Colonic mucosa (tissue), 4 donors: Measurements from ENCODE around the gene MINAR2. TPM values are rescaled to one million over a fixed set of nuclear protein-coding genes. Genes with fewer than 3 reads are reported as not detected.

Experiments used
- DNase-seq: peaks from one replicate; pipeline ENCODE4 v3.0.0-alpha.2; 2020
- H3K27ac ChIP-seq: fragments of 200-600 bp; one replicate; pipeline ENCODE4 v1.8.0; 2021
- H3K27me3 ChIP-seq: fragments of 200-600 bp; one replicate; pipeline ENCODE4 v1.8.0; 2021
- H3K36me3 ChIP-seq: fragments of 200-600 bp; one replicate; pipeline ENCODE4 v1.8.0; 2021
- H3K4me1 ChIP-seq: fragments of 200-600 bp; one replicate; pipeline ENCODE4 v1.8.0; 2021; ENCODE audit warnings: mild to moderate bottlenecking
- H3K4me3 ChIP-seq: fragments of 200-600 bp; one replicate; pipeline ENCODE4 v1.8.0; 2021
- H3K9ac ChIP-seq, 2 donors: one replicate each; pipeline ENCODE4 v1.7.0; 2013; ENCODE audit warnings: control low read depth in 2 of 2, low read depth in 2 of 2, low read length in 2 of 2
- H3K9me3 ChIP-seq: fragments of 200-600 bp; one replicate; pipeline ENCODE4 v1.8.0; 2021
- intact Hi-C: fragments of 100-400 bp; cut with DNase I; formaldehyde crosslinking; loops from one replicate; pipeline ENCODE4 v1.14.1; 2022
- total RNA-seq, 2 donors: library from RNA; stranded (reverse); fragmentation: NEBNext Ultra II Directional in 1 of 2; extraction: Animal tissue kit (Norgen Biotek cat#: 25700) in 1 of 2; gene quantifications; one replicate each; pipeline ENCODE4 v1.2.1, GENCODE V29; 2021
- TF ChIP-seq, protein P1 (sequence below): fragments of 200-600 bp; IDR thresholded peaks from one replicate; pipeline ENCODE4 v1.8.0; 2022; ENCODE audit warnings: antibody characterized with exemption, mild to moderate bottlenecking
- donor health status: healthy.
- donor health status: DM: no; HTN: no; CAD: no.
- donor health status: DM: no; HTN: no; CAD: no.

MINAR2 gene
- total RNA-seq, 2 donors from 2014 or later: not detected

DNA sequence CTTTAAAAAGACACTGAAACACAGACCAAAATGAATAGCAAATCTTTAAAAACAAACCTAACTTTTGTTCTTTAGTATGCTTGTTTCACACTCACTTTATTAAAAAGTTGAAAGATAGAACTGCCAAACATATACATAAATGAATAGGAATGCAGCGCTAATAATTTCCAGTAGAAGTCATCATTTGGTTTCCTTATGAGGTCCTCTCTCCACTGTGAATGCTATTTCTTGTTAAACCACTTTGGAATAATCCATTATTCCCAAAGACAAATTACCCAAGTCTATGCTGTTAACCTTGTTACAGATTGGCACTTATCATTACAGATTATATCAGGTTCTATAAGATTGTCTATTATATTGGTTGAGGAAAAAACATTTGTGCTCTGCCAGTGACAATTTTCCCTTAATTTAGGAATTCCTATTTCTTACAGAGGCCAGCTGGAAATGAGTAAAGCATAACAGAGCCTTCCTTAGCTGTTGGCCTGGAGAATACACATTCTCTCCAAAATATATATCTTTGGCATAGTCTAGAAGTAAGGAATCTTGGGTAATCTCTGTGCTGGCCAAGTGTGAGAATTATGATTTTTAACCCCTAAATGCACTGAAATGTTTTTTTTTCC lies 29.3 kb upstream of the MINAR2 start:
- no peak overlapping the region for H3K9ac ChIP-seq
- no peaks in the 10 kb centered on the region for H3K9me3 ChIP-seq
- H3K4me1 ChIP-seq: no peaks in the 10 kb centered on the region
- TF ChIP-seq, protein P1, sequence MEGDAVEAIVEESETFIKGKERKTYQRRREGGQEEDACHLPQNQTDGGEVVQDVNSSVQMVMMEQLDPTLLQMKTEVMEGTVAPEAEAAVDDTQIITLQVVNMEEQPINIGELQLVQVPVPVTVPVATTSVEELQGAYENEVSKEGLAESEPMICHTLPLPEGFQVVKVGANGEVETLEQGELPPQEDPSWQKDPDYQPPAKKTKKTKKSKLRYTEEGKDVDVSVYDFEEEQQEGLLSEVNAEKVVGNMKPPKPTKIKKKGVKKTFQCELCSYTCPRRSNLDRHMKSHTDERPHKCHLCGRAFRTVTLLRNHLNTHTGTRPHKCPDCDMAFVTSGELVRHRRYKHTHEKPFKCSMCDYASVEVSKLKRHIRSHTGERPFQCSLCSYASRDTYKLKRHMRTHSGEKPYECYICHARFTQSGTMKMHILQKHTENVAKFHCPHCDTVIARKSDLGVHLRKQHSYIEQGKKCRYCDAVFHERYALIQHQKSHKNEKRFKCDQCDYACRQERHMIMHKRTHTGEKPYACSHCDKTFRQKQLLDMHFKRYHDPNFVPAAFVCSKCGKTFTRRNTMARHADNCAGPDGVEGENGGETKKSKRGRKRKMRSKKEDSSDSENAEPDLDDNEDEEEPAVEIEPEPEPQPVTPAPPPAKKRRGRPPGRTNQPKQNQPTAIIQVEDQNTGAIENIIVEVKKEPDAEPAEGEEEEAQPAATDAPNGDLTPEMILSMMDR: no peak
- no peak overlapping the region for H3K27ac ChIP-seq
- no peak overlapping the region for H3K4me3 ChIP-seq
- H3K27me3 ChIP-seq: no peaks in the 10 kb centered on the region
- DNase-seq: no peak
- H3K36me3 ChIP-seq: no peaks in the 10 kb centered on the region
- intact Hi-C loops: no loop called here

- TF ChIP-seq, protein P1: no peak
- intact Hi-C loops: no loop called here
- no peaks in the 10 kb centered on the region for H3K4me1 ChIP-seq
Measured at GRCh38 chr5:129724222-129724621, 23.7 kb upstream of the MINAR2 start.

DNA sequence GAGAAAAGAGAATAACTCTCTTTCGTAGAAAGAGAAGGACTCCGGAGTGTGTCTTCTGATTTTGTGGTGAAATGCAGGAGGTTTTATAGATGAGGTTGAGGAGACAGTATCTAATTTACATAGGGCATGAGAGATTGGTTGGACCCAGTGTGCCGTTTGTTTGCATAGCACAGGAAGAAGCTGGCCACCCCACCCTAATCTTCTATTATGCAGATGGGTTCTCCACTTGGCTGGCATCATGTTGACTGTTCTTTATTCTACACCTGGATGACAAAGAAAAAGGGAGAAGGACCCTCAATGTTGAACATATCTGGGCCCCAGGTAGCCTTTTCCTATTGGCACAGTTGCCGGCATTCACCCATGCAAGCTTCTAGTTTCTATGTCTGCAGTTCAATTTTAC lies 23.2 kb upstream of the MINAR2 start:
- H3K9me3 ChIP-seq: no peaks in the 10 kb centered on the region
- intact Hi-C loops: no loop called here
- DNase-seq: no peak
- H3K9ac ChIP-seq: no peak overlapping the region
- TF ChIP-seq, protein P1: no peak
- H3K4me3 ChIP-seq: no peak overlapping the region
- no peaks in the 10 kb centered on the region for H3K36me3 ChIP-seq
- H3K27ac ChIP-seq: no peak overlapping the region
- no peaks in the 10 kb centered on the region for H3K27me3 ChIP-seq
- no peaks in the 10 kb centered on the region for H3K4me1 ChIP-seq

More at GRCh38 chr5:129724222-129724621, 23.7 kb upstream of the MINAR2 start:
- Histone ChIP-seq H3K4me3 (no peak overlapping the region), H3K36me3 (no peaks in the 10 kb centered on the region), H3K27ac (no peak overlapping the region), H3K9me3 (no peaks in the 10 kb centered on the region), H3K9ac (no peak overlapping the region), H3K27me3 (no peaks in the 10 kb centered on the region)
- DNase-seq: no peak

DNA sequence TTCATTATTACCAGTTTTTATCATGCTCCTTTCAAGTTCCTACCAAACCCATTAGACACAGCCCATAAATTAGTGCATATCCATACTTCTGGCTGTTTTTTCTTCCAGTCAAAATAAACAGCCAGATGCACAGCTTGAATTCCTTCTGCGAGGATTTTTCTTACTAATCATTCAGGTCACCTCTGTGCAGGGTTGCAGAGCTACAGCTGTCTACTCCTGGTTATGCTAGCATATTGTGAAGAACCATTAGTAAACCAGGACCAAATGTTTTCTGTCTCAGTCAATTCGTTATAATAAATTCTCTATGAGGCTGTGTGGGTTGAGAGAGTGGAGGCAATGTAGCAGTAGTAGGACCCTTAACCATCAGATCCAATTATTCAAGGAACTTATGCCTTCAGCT lies 8.1 kb upstream of the MINAR2 start:
- no peak overlapping the region for H3K4me3 ChIP-seq
- intact Hi-C loops: no loop called here
- no peaks in the 10 kb centered on the region for H3K27me3 ChIP-seq
- H3K9me3 ChIP-seq: no peaks in the 10 kb centered on the region
- H3K27ac ChIP-seq: no peak overlapping the region
- H3K9ac ChIP-seq: no peak overlapping the region
- TF ChIP-seq, protein P1: no peak
- no peaks in the 10 kb centered on the region for H3K4me1 ChIP-seq
- H3K36me3 ChIP-seq: no peaks in the 10 kb centered on the region
- DNase-seq: no peak

- TF ChIP-seq, protein P1: no peak
- Histone ChIP-seq H3K9me3 (no peaks in the 10 kb centered on the region), H3K27me3 (no peaks in the 10 kb centered on the region), H3K4me3 (no peak overlapping the region), H3K27ac (no peak overlapping the region), H3K4me1 (no peaks in the 10 kb centered on the region), H3K9ac (no peak overlapping the region), H3K36me3 (no peaks in the 10 kb centered on the region)
- DNase-seq: no peak
- intact Hi-C loops: no loop called here
Measured at GRCh38 chr5:129743541-129744187, 4.2 kb upstream of the MINAR2 start.
